D721Med (cell line): Measurements from ENCODE around the gene KLK3.

ENCODE experiments used
- DNase-seq: peaks from one replicate; pipeline ENCODE4 v3.0.0; 2011; ENCODE audit warnings: low spot score; ENCODE audit not compliant: insufficient read length
- FAIRE-seq: peaks from 2 replicates; lab custom pipeline; 2011; peaks lifted over from hg19 to GRCh38; lab: Jason Lieb, UNC
- TF ChIP-seq, protein P1 (sequence below): IDR thresholded peaks from 2 replicates; pipeline ENCODE4 v1.5.1; 2012; ENCODE audit warnings: mild to moderate bottlenecking, control low read depth; ENCODE audit not compliant: insufficient read depth; ENCODE audit errors: missing control alignments

The KLK3 gene

DNA sequence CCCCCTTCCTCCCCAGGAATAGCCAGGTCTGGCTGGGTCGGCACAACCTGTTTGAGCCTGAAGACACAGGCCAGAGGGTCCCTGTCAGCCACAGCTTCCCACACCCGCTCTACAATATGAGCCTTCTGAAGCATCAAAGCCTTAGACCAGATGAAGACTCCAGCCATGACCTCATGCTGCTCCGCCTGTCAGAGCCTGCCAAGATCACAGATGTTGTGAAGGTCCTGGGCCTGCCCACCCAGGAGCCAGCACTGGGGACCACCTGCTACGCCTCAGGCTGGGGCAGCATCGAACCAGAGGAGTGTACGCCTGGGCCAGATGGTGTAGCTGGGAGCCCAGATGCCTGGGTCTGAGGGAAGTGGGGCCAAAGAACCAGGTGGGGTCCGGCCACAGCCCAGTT, 21.7 kb downstream of the KLK3 start:
- FAIRE-seq (no peak), DNase-seq (no peak)
- TF ChIP-seq, protein P1, sequence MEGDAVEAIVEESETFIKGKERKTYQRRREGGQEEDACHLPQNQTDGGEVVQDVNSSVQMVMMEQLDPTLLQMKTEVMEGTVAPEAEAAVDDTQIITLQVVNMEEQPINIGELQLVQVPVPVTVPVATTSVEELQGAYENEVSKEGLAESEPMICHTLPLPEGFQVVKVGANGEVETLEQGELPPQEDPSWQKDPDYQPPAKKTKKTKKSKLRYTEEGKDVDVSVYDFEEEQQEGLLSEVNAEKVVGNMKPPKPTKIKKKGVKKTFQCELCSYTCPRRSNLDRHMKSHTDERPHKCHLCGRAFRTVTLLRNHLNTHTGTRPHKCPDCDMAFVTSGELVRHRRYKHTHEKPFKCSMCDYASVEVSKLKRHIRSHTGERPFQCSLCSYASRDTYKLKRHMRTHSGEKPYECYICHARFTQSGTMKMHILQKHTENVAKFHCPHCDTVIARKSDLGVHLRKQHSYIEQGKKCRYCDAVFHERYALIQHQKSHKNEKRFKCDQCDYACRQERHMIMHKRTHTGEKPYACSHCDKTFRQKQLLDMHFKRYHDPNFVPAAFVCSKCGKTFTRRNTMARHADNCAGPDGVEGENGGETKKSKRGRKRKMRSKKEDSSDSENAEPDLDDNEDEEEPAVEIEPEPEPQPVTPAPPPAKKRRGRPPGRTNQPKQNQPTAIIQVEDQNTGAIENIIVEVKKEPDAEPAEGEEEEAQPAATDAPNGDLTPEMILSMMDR, result no peak

DNA sequence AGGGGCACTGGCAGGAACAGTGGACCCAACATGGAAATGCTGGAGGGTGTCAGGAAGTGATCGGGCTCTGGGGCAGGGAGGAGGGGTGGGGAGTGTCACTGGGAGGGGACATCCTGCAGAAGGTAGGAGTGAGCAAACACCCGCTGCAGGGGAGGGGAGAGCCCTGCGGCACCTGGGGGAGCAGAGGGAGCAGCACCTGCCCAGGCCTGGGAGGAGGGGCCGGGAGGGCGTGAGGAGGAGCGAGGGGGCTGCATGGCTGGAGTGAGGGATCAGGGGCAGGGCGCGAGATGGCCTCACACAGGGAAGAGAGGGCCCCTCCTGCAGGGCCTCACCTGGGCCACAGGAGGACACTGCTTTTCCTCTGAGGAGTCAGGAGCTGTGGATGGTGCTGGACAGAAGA, 22.6 kb downstream of the KLK3 start:
- TF ChIP-seq, protein P1, result no peak
- no peak for FAIRE-seq

DNA sequence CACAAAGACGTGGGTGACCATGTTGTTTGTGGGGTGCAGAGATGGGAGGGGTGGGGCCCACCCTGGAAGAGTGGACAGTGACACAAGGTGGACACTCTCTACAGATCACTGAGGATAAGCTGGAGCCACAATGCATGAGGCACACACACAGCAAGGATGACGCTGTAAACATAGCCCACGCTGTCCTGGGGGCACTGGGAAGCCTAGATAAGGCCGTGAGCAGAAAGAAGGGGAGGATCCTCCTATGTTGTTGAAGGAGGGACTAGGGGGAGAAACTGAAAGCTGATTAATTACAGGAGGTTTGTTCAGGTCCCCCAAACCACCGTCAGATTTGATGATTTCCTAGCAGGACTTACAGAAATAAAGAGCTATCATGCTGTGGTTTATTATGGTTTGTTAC, 24.1 kb downstream of the KLK3 start:
- DNase-seq (no peak), FAIRE-seq (no peak)
- TF ChIP-seq, protein P1, result no peak

More for the DNA sequence above, 22.6 kb downstream of the KLK3 start:
- no peak for DNase-seq

DNA sequence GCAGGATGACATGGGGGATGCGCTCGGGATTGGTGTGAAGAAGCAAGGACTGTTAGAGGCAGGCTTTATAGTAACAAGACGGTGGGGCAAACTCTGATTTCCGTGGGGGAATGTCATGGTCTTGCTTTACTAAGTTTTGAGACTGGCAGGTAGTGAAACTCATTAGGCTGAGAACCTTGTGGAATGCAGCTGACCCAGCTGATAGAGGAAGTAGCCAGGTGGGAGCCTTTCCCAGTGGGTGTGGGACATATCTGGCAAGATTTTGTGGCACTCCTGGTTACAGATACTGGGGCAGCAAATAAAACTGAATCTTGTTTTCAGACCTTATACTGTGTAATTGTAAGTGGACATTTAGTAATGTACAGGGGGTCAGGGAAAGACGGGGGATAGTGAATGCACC, 25.5 kb downstream of the KLK3 start:
- TF ChIP-seq, protein P1, result no peak
- FAIRE-seq (no peak), DNase-seq (no peak)

DNA sequence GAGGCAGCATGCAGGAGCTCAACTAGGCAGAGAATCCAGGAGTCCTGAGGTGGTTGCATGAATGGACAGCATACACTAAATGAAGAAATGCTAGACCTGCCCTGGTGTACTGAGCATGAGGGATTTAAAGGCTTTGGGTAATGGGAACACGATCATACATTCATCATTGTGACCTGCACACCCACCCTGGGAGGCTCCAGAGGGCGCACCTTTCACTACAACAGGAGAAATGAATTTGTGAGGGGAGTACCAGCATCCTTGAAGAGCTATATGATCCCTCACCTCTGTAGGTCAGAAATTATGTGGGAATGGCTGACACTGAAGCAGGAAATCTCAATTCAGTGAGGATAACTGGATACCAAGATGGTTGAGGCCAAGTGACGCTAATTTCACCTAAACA, 27.5 kb downstream of the KLK3 start:
- no peak for DNase-seq
- TF ChIP-seq, protein P1, result no peak
- no peak for FAIRE-seq

DNA sequence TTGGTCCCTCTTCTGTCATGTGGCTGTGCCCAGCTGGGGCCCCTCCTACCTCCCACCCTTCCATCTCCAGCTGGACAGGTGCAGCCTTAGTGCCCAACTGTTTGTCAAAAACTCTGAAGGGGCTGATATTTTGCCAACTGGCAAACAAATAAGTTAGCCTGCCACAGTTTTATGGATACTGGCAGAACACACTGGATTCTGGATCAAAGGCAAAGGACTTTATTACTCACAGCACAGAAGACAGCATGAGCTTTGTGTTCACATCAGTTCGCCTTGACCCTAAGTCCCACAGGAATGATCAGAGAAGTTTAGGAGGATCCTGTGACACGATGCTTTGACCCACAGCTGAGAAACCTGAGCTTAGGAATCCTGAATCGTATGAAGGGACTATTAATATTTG, 34.9 kb downstream of the KLK3 start:
- DNase-seq, result no peak
- TF ChIP-seq, protein P1, result no peak
- FAIRE-seq, result no peak

DNA sequence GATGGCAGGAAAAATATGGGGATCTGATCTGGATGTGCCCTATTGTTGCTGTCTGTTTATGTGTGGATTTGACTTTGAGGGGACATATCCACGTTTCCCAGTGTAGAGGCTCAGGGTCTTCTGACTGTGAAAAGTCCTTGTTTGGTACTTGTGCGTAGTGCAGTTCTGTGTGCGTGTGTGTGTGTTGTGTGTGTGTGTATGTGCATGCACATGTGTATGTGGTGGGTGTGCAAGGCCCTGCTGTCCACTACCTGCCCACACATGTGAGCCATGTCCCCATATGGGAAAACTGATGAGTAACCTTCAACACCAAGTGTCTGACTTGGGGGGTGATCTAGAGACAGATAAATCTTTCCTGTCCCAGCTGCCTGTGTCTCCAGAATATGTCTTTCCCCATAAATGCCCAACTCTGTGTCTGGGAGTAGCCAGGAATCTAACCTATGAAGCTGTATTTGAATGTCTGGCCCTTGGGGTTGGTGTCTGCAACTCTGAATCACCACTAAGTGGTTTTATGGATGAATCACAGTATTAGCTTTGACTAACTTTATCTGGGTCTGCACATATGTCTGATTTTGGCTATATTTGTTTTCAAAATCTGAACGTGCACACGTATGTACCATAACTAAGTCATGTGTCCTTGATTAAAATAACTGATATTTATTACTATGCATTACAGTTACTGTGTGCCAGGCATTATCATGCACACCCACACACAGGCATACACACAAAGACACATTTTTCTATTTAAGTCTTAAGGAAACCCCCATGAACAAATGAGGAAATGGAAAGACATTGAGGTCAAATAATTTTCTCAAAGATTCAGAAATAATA, 35.9 kb downstream of the KLK3 start:
- FAIRE-seq (no peak), DNase-seq (no peak)
- TF ChIP-seq, protein P1, result no peak
